Vagina (tissue), 2 donors: Measurements from ENCODE around the gene KCND2. TPM values are rescaled to one million over a fixed set of nuclear protein-coding genes. Genes with fewer than 3 reads are reported as not detected.

Experiments
- DNase-seq, 2 donors: peaks; one replicate each; pipeline ENCODE4 v3.0.0-alpha.2; 2017; ENCODE audit errors: extremely low spot score in 2 of 2
- H3K27ac ChIP-seq: fragments of 200-600 bp; sonication (generic); one replicate; pipeline ENCODE4 v1.5.1; 2019
- H3K27me3 ChIP-seq: fragments of 200-600 bp; sonication (generic); one replicate; pipeline ENCODE4 v1.5.1; 2019
- H3K36me3 ChIP-seq, 2 donors: fragments of 200-600 bp; sonication (generic); one replicate each; pipeline ENCODE4 v1.5.1; 2017 to 2019
- H3K4me1 ChIP-seq: fragments of 200-600 bp; sonication (generic); one replicate; pipeline ENCODE4 v1.5.1; 2019
- H3K4me3 ChIP-seq, 2 donors: fragments of 200-600 bp; sonication (generic); 1 replicate in 1 of 2; 2 replicates in 1 of 2; pipeline ENCODE4 v1.5.1; 2016 to 2019
- H3K9me3 ChIP-seq: fragments of 200-600 bp; sonication (generic); one replicate; pipeline ENCODE4 v1.5.1; 2019
- CTCF ChIP-seq, 3 experiments: fragments of 450-650 bp in 2 of 3; fragments of 200-600 bp in 1 of 3; sonication (generic) in 1 of 3; IDR thresholded peaks; one replicate each; pipeline ENCODE4 v1.5.1; 2017 to 2019; ENCODE audit warnings: antibody characterized with exemption in 3 of 3, mild to moderate bottlenecking in 2 of 3, moderate library complexity in 2 of 3
- POLR2A ChIP-seq, 2 donors: fragments of 450-650 bp; IDR thresholded peaks; one replicate each; pipeline ENCODE4 v1.6.1; 2017; ENCODE audit warnings: antibody characterized with exemption in 2 of 2, mild to moderate bottlenecking in 2 of 2, moderate library complexity in 2 of 2
- POLR2AphosphoS5 ChIP-seq, 2 donors: sonication (generic); formaldehyde crosslinking; IDR thresholded peaks; one replicate each; pipeline ENCODE4 v1.9.0; 2017; ENCODE audit warnings: antibody characterized with exemption in 2 of 2, mild to moderate bottlenecking in 2 of 2, low read depth in 1 of 2; ENCODE audit not compliant: insufficient read depth in 1 of 2
- intact Hi-C: fragments of 100-400 bp; cut with DNase I; formaldehyde crosslinking; loops from one replicate; pipeline ENCODE4 v1.15.1; 2023
- total RNA-seq: library from RNA; depleted of rRNA; stranded (reverse); fragments of >200 nt; gene quantifications from one replicate; pipeline ENCODE4 v1.2.3, GENCODE V29; 2016

KCND2 gene
- total RNA-seq, 1 donor from 2014 or later = 3.7 TPM

- peaks cover 6% of the 10 kb centered on the region for H3K4me1 ChIP-seq
- TF ChIP-seq CTCF (IDR thresholded peaks at IDR 0.05) (peak; percentile 37 to 46 (median 40)), POLR2A (IDR thresholded peaks at IDR 0.05) (no peak), POLR2AphosphoS5 (IDR thresholded peaks at IDR 0.05; ENCODE audit: insufficient read depth in 1 of 2, low read depth in 1 of 2) (no peak)
- H3K4me3 ChIP-seq = no peak overlapping the region
- H3K27ac ChIP-seq = no peak overlapping the region
- no peaks in the 10 kb centered on the region for H3K36me3 ChIP-seq
- intact Hi-C loops = loop anchor here (10.0 kb wide), 1 partner anchor 323 kb away; no protein-coding TSS in a partner anchor
- no peaks in the 10 kb centered on the region for H3K27me3 ChIP-seq
- DNase-seq = no peak
- H3K9me3 ChIP-seq = no peaks in the 10 kb centered on the region
These were observed 519.3 kb downstream of the KCND2 start for GRCh38 chr7:120792091-120792860.

DNA sequence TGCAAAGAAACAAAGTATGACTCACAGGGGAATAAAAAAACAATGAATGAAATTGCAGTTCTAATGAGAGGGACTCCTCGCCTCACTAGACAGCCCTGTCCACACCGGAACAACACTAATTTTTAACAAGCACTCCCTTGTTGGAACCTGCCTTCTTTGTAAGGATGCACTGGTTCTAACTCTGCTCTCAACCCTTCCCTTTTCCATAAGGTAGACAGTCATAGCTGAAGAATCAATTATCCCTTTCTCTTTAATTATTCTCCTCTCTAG is 519.8 kb downstream of the KCND2 start:
- Histone ChIP-seq H3K27ac (no peak overlapping the region), H3K9me3 (no peaks in the 10 kb centered on the region), H3K4me3 (no peak overlapping the region), H3K4me1 (peaks cover 6% of the 10 kb centered on the region), H3K36me3 (no peaks in the 10 kb centered on the region), H3K27me3 (no peaks in the 10 kb centered on the region)
- no peak for TF ChIP-seq CTCF (IDR thresholded peaks at IDR 0.05)
- no peak for TF ChIP-seq POLR2A (IDR thresholded peaks at IDR 0.05)
- TF ChIP-seq POLR2AphosphoS5 (IDR thresholded peaks at IDR 0.05; ENCODE audit: insufficient read depth in 1 of 2, low read depth in 1 of 2) = no peak
- intact Hi-C loops = loop anchor here (10.0 kb wide), 1 partner anchor 322 kb away; no protein-coding TSS in a partner anchor
- no peak for DNase-seq

DNA sequence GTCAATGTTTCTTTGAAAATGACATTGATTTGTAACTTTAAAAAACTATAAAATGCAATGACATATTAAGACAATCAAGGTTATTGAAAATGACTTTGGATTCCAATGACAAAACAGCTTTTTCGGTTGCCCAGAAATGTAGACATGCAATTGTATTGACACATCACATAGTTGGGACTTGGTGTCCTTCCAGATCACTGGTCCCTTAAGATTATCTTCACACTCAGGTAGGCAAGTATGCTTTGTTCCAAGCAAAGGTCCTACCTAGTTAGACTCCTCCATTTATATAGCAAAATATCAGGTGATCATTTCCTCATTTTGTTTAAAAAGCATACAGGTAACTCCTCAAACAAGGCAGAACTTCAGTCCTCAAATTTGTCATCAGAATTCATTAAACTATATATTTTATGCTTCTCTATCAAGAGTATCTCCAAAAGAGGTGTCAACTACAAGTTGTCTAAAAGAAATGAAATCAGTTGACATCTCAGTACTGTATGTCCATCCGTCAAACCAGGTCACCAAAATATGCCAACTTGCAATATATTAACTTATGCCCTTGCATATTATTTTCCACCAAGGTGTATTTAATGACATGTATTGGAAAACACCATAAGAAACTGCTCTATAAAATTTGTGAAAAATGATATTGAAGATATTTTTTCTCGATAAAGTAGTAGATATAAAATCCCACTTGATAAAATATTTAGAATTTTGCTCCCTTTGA is 520.4 kb downstream of the KCND2 start:
- no peak overlapping the region for H3K27ac ChIP-seq
- no peak for DNase-seq
- no peak for TF ChIP-seq POLR2A (IDR thresholded peaks at IDR 0.05)
- TF ChIP-seq CTCF (IDR thresholded peaks at IDR 0.05) = no peak
- no peak for TF ChIP-seq POLR2AphosphoS5 (IDR thresholded peaks at IDR 0.05; ENCODE audit: insufficient read depth in 1 of 2, low read depth in 1 of 2)
- no peaks in the 10 kb centered on the region for H3K36me3 ChIP-seq
- H3K27me3 ChIP-seq = no peaks in the 10 kb centered on the region
- H3K9me3 ChIP-seq = no peaks in the 10 kb centered on the region
- H3K4me3 ChIP-seq = no peak overlapping the region
- H3K4me1 ChIP-seq = peaks cover 6% of the 10 kb centered on the region
- intact Hi-C loops = loop anchor here (10.0 kb wide), 1 partner anchor 321 kb away; no protein-coding TSS in a partner anchor

DNA sequence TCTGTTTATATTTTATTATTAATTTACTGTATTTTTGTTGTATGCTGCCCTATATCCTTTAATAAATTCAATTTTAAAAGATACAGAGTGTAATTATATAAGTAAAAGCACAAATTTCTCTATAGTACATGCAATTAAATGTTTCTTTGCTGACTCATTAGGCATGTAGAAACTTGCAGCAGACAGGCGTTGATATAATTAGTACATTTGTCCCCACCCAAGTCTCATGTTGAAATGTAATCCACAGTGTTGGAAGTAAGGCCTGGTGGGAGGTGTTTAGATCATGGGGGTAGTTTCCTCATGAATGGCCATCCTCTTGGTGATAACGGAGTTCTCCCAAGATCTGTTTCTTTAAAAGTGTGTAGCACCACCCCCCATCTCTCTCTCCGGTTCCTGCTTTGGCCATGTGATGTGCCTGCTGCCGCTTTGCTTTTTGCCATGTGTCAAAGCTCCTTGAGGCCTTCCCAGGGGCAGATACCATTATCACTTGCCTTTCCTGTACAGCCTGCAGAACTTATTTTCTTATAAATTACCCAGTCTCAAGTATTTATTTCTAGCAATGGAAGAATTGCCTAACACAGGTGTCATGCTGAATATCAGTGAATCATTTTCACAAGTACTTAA is 521.2 kb downstream of the KCND2 start:
- peaks cover 6% of the 10 kb centered on the region for H3K4me1 ChIP-seq
- H3K36me3 ChIP-seq = no peaks in the 10 kb centered on the region
- no peaks in the 10 kb centered on the region for H3K27me3 ChIP-seq
- H3K4me3 ChIP-seq = no peak overlapping the region
- intact Hi-C loops = loop anchor here (10.0 kb wide), 1 partner anchor 321 kb away; no protein-coding TSS in a partner anchor
- no peak overlapping the region for H3K27ac ChIP-seq
- DNase-seq = no peak
- TF ChIP-seq POLR2A (IDR thresholded peaks at IDR 0.05) (no peak), CTCF (IDR thresholded peaks at IDR 0.05) (no peak), POLR2AphosphoS5 (IDR thresholded peaks at IDR 0.05; ENCODE audit: insufficient read depth in 1 of 2, low read depth in 1 of 2) (no peak)
- H3K9me3 ChIP-seq = no peaks in the 10 kb centered on the region
